BE2C (cell line): ENCODE results near the gene CNKSR3.

Experiments
- DNase-seq: peaks from one replicate; pipeline ENCODE4 v3.0.0-alpha.2; 2020
- H3K27me3 ChIP-seq: fragments of 250-450 bp; sonication (Bioruptor Pico); 2 replicates; pipeline ENCODE4 v1.5.1; 2020; ENCODE audit warnings: mild to moderate bottlenecking
- H3K36me3 ChIP-seq: fragments of 250-450 bp; sonication (Bioruptor Pico); 2 replicates; pipeline ENCODE4 v1.5.1; 2020; ENCODE audit warnings: mild to moderate bottlenecking
- H3K4me1 ChIP-seq: fragments of 250-450 bp; sonication (Bioruptor Pico); 2 replicates; pipeline ENCODE4 v1.5.1; 2020
- H3K4me3 ChIP-seq: 2 replicates; pipeline ENCODE4 v1.5.1; 2011; ENCODE audit warnings: low read depth, low read length
- H3K9me3 ChIP-seq: fragments of 250-450 bp; sonication (Bioruptor Pico); 2 replicates; pipeline ENCODE4 v1.5.1; 2020
- CTCF ChIP-seq: IDR thresholded peaks from 2 replicates; pipeline ENCODE4 v1.5.1; 2012; ENCODE audit warnings: mild to moderate bottlenecking, low read depth, low read length

CNKSR3 gene

GRCh38 chr6:154406301-154406700, 104.2 kb downstream of the CNKSR3 start:
- no peaks in the 10 kb centered on the region; the same call in 1 of the 2 replicates for H3K27me3 ChIP-seq
- no peaks in the 10 kb centered on the region for H3K4me1 ChIP-seq
- DNase-seq = no peak
- H3K9me3 ChIP-seq = no peaks in the 10 kb centered on the region
- H3K36me3 ChIP-seq = peaks cover 38% of the 10 kb centered on the region
- TF ChIP-seq CTCF = no peak
- no peak overlapping the region for H3K4me3 ChIP-seq

- no peaks in the 10 kb centered on the region for H3K4me1 ChIP-seq
- H3K27me3 ChIP-seq = no peaks in the 10 kb centered on the region; the same call in 1 of the 2 replicates
- DNase-seq = no peak
- no peak overlapping the region for H3K4me3 ChIP-seq
- no peak for TF ChIP-seq CTCF
- no peaks in the 10 kb centered on the region for H3K9me3 ChIP-seq
- peaks cover 36% of the 10 kb centered on the region for H3K36me3 ChIP-seq
Measured at GRCh38 chr6:154404791-154405400, 105.6 kb downstream of the CNKSR3 start.

- Histone ChIP-seq H3K9me3 (no peaks in the 10 kb centered on the region), H3K36me3 (peaks cover 28% of the 10 kb centered on the region), H3K4me1 (no peaks in the 10 kb centered on the region), H3K4me3 (no peak overlapping the region), H3K27me3 (no peaks in the 10 kb centered on the region; the same call in 1 of the 2 replicates)
- no peak for DNase-seq
- TF ChIP-seq CTCF = no peak
Measured at GRCh38 chr6:154403788-154404187, 106.7 kb downstream of the CNKSR3 start.

- TF ChIP-seq CTCF = no peak
- Histone ChIP-seq H3K4me3 (no peak overlapping the region), H3K9me3 (no peaks in the 10 kb centered on the region), H3K4me1 (no peaks in the 10 kb centered on the region), H3K27me3 (no peaks in the 10 kb centered on the region; the same call in 1 of the 2 replicates), H3K36me3 (peaks cover 24% of the 10 kb centered on the region)
- no peak for DNase-seq
Measured at GRCh38 chr6:154402081-154402780, 108.3 kb downstream of the CNKSR3 start.

- no peak for TF ChIP-seq CTCF
- Histone ChIP-seq H3K4me1 (no peaks in the 10 kb centered on the region), H3K36me3 (peaks cover 20% of the 10 kb centered on the region), H3K4me3 (no peak overlapping the region), H3K27me3 (no peaks in the 10 kb centered on the region), H3K9me3 (no peaks in the 10 kb centered on the region)
- no peak for DNase-seq
Measured at GRCh38 chr6:154399097-154399496, 111.4 kb downstream of the CNKSR3 start.
